ENCODE measurements around the gene DBT. TPM values are rescaled to one million over a fixed set of nuclear protein-coding genes. Genes with fewer than 3 reads are reported as not detected.
"Not testable (repeated sequence)": the region's sequence is repeated elsewhere in the genome, so short reads cannot be mapped to it uniquely, and the experiment has no call there.

DBT gene
- total RNA-seq, 1 experiment from 2014 or later: 13.1 TPM

GRCh38 chr1:100213141-100213540 lies 36.5 kb downstream of the DBT start:
- Histone ChIP-seq H3K9me2 (replicated peaks; ENCODE audit: insufficient read depth, low read length) (no peaks in the 10 kb centered on the region), H3K27me3 (ENCODE audit: low read length) (no peaks in the 10 kb centered on the region), H3K9ac (ENCODE audit: low read length) (no peak overlapping the region), H3K4me3 (ENCODE audit: low read length) (no peak overlapping the region), H3K9me3 (ENCODE audit: low read length) (no peaks in the 10 kb centered on the region), H3K27ac (ENCODE audit: low read length) (no peak overlapping the region), H3K36me3 (ENCODE audit: insufficient read depth, low read length) (peaks cover 51% of the 10 kb centered on the region), H4K20me1 (ENCODE audit: insufficient read depth, low read depth, low read length) (no peaks in the 10 kb centered on the region), H3K79me2 (ENCODE audit: low read length) (peaks cover 2% of the 10 kb centered on the region; the same call in 1 of the 2 replicates), H2AFZ (ENCODE audit: low read length) (no peak overlapping the region), H3K4me1 (ENCODE audit: low read length) (no peaks in the 10 kb centered on the region), H3K4me2 (ENCODE audit: low read depth, low read length, poor library complexity, severe bottlenecking) (no peak overlapping the region)
- DNase-seq: no peak

GRCh38 chr1:100206301-100206700 lies 43.3 kb downstream of the DBT start:
- Histone ChIP-seq H4K20me1 (ENCODE audit: insufficient read depth, low read depth, low read length) (no peaks in the 10 kb centered on the region), H3K4me2 (ENCODE audit: low read depth, low read length, poor library complexity, severe bottlenecking) (no peak overlapping the region), H3K9me3 (ENCODE audit: low read length) (no peaks in the 10 kb centered on the region), H3K4me3 (ENCODE audit: low read length) (no peak overlapping the region), H2AFZ (ENCODE audit: low read length) (no peak overlapping the region), H3K4me1 (ENCODE audit: low read length) (no peaks in the 10 kb centered on the region), H3K9me2 (replicated peaks; ENCODE audit: insufficient read depth, low read length) (no peaks in the 10 kb centered on the region), H3K9ac (ENCODE audit: low read length) (no peak overlapping the region), H3K27ac (ENCODE audit: low read length) (no peak overlapping the region), H3K79me2 (ENCODE audit: low read length) (peaks cover 3% of the 10 kb centered on the region; the same call in 1 of the 2 replicates), H3K36me3 (ENCODE audit: insufficient read depth, low read length) (peaks cover 35% of the 10 kb centered on the region), H3K27me3 (ENCODE audit: low read length) (no peaks in the 10 kb centered on the region)
- DNase-seq: no peak

GRCh38 chr1:100205593-100205992 lies 44.0 kb downstream of the DBT start:
- not testable (repeated sequence) for H3K9ac ChIP-seq (ENCODE audit: low read length); H3K9me2 ChIP-seq (replicated peaks; ENCODE audit: insufficient read depth, low read length); H3K79me2 ChIP-seq (ENCODE audit: low read length); H3K4me3 ChIP-seq (ENCODE audit: low read length); H3K9me3 ChIP-seq (ENCODE audit: low read length); DNase-seq; H2AFZ ChIP-seq (ENCODE audit: low read length); H3K4me2 ChIP-seq (ENCODE audit: low read depth, low read length, poor library complexity, severe bottlenecking); H3K27me3 ChIP-seq (ENCODE audit: low read length); H3K27ac ChIP-seq (ENCODE audit: low read length); H4K20me1 ChIP-seq (ENCODE audit: insufficient read depth, low read depth, low read length); H3K4me1 ChIP-seq (ENCODE audit: low read length)
- peaks cover 31% of the 10 kb centered on the region for H3K36me3 ChIP-seq (ENCODE audit: insufficient read depth, low read length)

GRCh38 chr1:100205103-100205502 lies 44.5 kb downstream of the DBT start:
- H3K79me2 ChIP-seq (ENCODE audit: low read length); H4K20me1 ChIP-seq (ENCODE audit: insufficient read depth, low read depth, low read length); H3K9me3 ChIP-seq (ENCODE audit: low read length); H3K4me2 ChIP-seq (ENCODE audit: low read depth, low read length, poor library complexity, severe bottlenecking); H3K4me3 ChIP-seq (ENCODE audit: low read length); H3K27me3 ChIP-seq (ENCODE audit: low read length); H2AFZ ChIP-seq (ENCODE audit: low read length); H3K27ac ChIP-seq (ENCODE audit: low read length); DNase-seq; H3K9ac ChIP-seq (ENCODE audit: low read length); H3K9me2 ChIP-seq (replicated peaks; ENCODE audit: insufficient read depth, low read length); H3K4me1 ChIP-seq (ENCODE audit: low read length): not testable (repeated sequence)
- H3K36me3 ChIP-seq (ENCODE audit: insufficient read depth, low read length): peaks cover 31% of the 10 kb centered on the region

- not testable (repeated sequence) for H4K20me1 ChIP-seq (ENCODE audit: insufficient read depth, low read depth, low read length); H3K4me2 ChIP-seq (ENCODE audit: low read depth, low read length, poor library complexity, severe bottlenecking); H3K27ac ChIP-seq (ENCODE audit: low read length); H2AFZ ChIP-seq (ENCODE audit: low read length); H3K27me3 ChIP-seq (ENCODE audit: low read length); H3K79me2 ChIP-seq (ENCODE audit: low read length); H3K4me1 ChIP-seq (ENCODE audit: low read length); H3K4me3 ChIP-seq (ENCODE audit: low read length); H3K9me2 ChIP-seq (replicated peaks; ENCODE audit: insufficient read depth, low read length); H3K9ac ChIP-seq (ENCODE audit: low read length); DNase-seq; H3K9me3 ChIP-seq (ENCODE audit: low read length)
- peaks cover 38% of the 10 kb centered on the region for H3K36me3 ChIP-seq (ENCODE audit: insufficient read depth, low read length)
Measured at GRCh38 chr1:100202703-100203102, 46.9 kb downstream of the DBT start.

- not testable (repeated sequence) for H3K4me1 ChIP-seq (ENCODE audit: low read length); H3K27ac ChIP-seq (ENCODE audit: low read length); H3K9ac ChIP-seq (ENCODE audit: low read length); H2AFZ ChIP-seq (ENCODE audit: low read length); H3K4me3 ChIP-seq (ENCODE audit: low read length); H3K4me2 ChIP-seq (ENCODE audit: low read depth, low read length, poor library complexity, severe bottlenecking); H4K20me1 ChIP-seq (ENCODE audit: insufficient read depth, low read depth, low read length); H3K9me3 ChIP-seq (ENCODE audit: low read length); DNase-seq; H3K9me2 ChIP-seq (replicated peaks; ENCODE audit: insufficient read depth, low read length); H3K27me3 ChIP-seq (ENCODE audit: low read length)
- Histone ChIP-seq H3K79me2 (ENCODE audit: low read length) (peaks cover 12% of the 10 kb centered on the region; the same call in 1 of the 2 replicates), H3K36me3 (ENCODE audit: insufficient read depth, low read length) (peaks cover 42% of the 10 kb centered on the region)
Measured at GRCh38 chr1:100200060-100200459, 49.6 kb downstream of the DBT start.

GRCh38 chr1:100198596-100198995 lies 51.0 kb downstream of the DBT start:
- H3K9me2 ChIP-seq (replicated peaks; ENCODE audit: insufficient read depth, low read length): no peaks in the 10 kb centered on the region
- no peak overlapping the region for H3K4me2 ChIP-seq (ENCODE audit: low read depth, low read length, poor library complexity, severe bottlenecking)
- H3K36me3 ChIP-seq (ENCODE audit: insufficient read depth, low read length): peaks cover 47% of the 10 kb centered on the region
- DNase-seq: no peak
- no peak overlapping the region for H3K4me3 ChIP-seq (ENCODE audit: low read length)
- no peaks in the 10 kb centered on the region for H3K9me3 ChIP-seq (ENCODE audit: low read length)
- no peaks in the 10 kb centered on the region for H3K27me3 ChIP-seq (ENCODE audit: low read length)
- H3K9ac ChIP-seq (ENCODE audit: low read length): no peak overlapping the region
- no peak overlapping the region for H3K27ac ChIP-seq (ENCODE audit: low read length)
- peaks cover 12% of the 10 kb centered on the region; the same call in 1 of the 2 replicates for H3K79me2 ChIP-seq (ENCODE audit: low read length)
- no peak overlapping the region for H2AFZ ChIP-seq (ENCODE audit: low read length)
- no peaks in the 10 kb centered on the region for H3K4me1 ChIP-seq (ENCODE audit: low read length)
- no peaks in the 10 kb centered on the region for H4K20me1 ChIP-seq (ENCODE audit: insufficient read depth, low read depth, low read length)

GRCh38 chr1:100188617-100189016 lies 61.0 kb downstream of the DBT start:
- no peaks in the 10 kb centered on the region for H3K27me3 ChIP-seq (ENCODE audit: low read length)
- peaks cover 33% of the 10 kb centered on the region for H3K4me1 ChIP-seq (ENCODE audit: low read length)
- H4K20me1 ChIP-seq (ENCODE audit: insufficient read depth, low read depth, low read length): no peaks in the 10 kb centered on the region
- no peaks in the 10 kb centered on the region; the same call in 1 of the 2 replicates for H3K36me3 ChIP-seq (ENCODE audit: insufficient read depth, low read length)
- H3K4me3 ChIP-seq (ENCODE audit: low read length): no peak overlapping the region
- no peak overlapping the region for H2AFZ ChIP-seq (ENCODE audit: low read length)
- no peaks in the 10 kb centered on the region for H3K9me2 ChIP-seq (replicated peaks; ENCODE audit: insufficient read depth, low read length)
- 0 out of 2 replicates have a peak overlapping the region, but pooled peaks have one; percentile 15 for H3K27ac ChIP-seq (ENCODE audit: low read length)
- no peak for DNase-seq
- H3K79me2 ChIP-seq (ENCODE audit: low read length): no peaks in the 10 kb centered on the region
- no peaks in the 10 kb centered on the region for H3K9me3 ChIP-seq (ENCODE audit: low read length)
- no peak overlapping the region for H3K9ac ChIP-seq (ENCODE audit: low read length)
- H3K4me2 ChIP-seq (ENCODE audit: low read depth, low read length, poor library complexity, severe bottlenecking): no peak overlapping the region

GRCh38 chr1:100187912-100188311 lies 61.7 kb downstream of the DBT start:
- DNase-seq: no peak
- Histone ChIP-seq H2AFZ (ENCODE audit: low read length) (no peak overlapping the region), H3K9me3 (ENCODE audit: low read length) (no peaks in the 10 kb centered on the region), H3K27ac (ENCODE audit: low read length) (no peak overlapping the region), H3K4me1 (ENCODE audit: low read length) (peaks cover 33% of the 10 kb centered on the region), H4K20me1 (ENCODE audit: insufficient read depth, low read depth, low read length) (no peaks in the 10 kb centered on the region), H3K79me2 (ENCODE audit: low read length) (no peaks in the 10 kb centered on the region), H3K36me3 (ENCODE audit: insufficient read depth, low read length) (no peaks in the 10 kb centered on the region; the same call in 1 of the 2 replicates), H3K4me2 (ENCODE audit: low read depth, low read length, poor library complexity, severe bottlenecking) (no peak overlapping the region), H3K27me3 (ENCODE audit: low read length) (no peaks in the 10 kb centered on the region), H3K9me2 (replicated peaks; ENCODE audit: insufficient read depth, low read length) (no peaks in the 10 kb centered on the region), H3K9ac (ENCODE audit: low read length) (no peak overlapping the region), H3K4me3 (ENCODE audit: low read length) (no peak overlapping the region)

Measured in Karpas-422 (cell line).